ENCODE data around the gene MUC22.

MUC22 gene

GRCh38 chr6:31075528-31075927 is 65.3 kb downstream of the MUC22 start:
- no peak for DNase-seq (ENCODE audit: low read depth in 2 of 2, low spot score in 1 of 2)

- no peak for DNase-seq (ENCODE audit: low read depth in 2 of 2, low spot score in 1 of 2)
Observed at GRCh38 chr6:31076611-31077010, 66.3 kb downstream of the MUC22 start.

GRCh38 chr6:31079656-31080261 is 69.5 kb downstream of the MUC22 start:
- DNase-seq (ENCODE audit: low read depth in 2 of 2, low spot score in 1 of 2): peak; percentile 25 to 45

GRCh38 chr6:31081872-31082271 is 71.6 kb downstream of the MUC22 start:
- DNase-seq (ENCODE audit: low read depth in 2 of 2, low spot score in 1 of 2): no peak

- DNase-seq (ENCODE audit: low read depth in 2 of 2, low spot score in 1 of 2): no peak
Observed at GRCh38 chr6:31083742-31084354, 73.6 kb downstream of the MUC22 start.

All from stimulated activated CD8-positive, alpha-beta memory T cell treated with anti-CD3 and anti-CD28 coated beads, Interleukin-4, amount 100 ng/mL, for 4 hours (primary cell).